Astrocyte of the hippocampus (primary cell): ENCODE measurements around the gene PCDHA1.

Experiments
- DNase-seq: peaks from one replicate; pipeline ENCODE4 v3.0.0; 2011; ENCODE audit warnings: low read depth, low spot score

The PCDHA1 gene

DNA sequence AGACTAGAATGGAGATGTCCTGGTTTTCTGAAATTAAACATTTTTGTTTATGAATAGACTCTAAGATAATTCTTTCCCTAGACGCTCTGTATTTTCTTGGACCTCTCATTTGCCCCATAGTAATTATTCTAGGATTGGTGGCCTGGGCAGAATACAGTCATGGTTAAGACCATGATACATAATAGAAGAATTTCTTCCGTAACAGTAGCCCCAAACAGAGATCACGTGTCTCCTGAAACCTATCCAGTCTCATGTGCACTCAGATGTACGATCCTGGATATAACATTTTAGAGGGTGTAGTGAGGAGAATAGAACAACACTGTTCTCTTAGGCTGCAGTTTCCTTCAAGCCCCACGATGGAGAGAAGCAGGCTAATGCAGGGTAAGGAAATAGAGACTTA is 202.7 kb downstream of the PCDHA1 start:
- no peak for DNase-seq

DNA sequence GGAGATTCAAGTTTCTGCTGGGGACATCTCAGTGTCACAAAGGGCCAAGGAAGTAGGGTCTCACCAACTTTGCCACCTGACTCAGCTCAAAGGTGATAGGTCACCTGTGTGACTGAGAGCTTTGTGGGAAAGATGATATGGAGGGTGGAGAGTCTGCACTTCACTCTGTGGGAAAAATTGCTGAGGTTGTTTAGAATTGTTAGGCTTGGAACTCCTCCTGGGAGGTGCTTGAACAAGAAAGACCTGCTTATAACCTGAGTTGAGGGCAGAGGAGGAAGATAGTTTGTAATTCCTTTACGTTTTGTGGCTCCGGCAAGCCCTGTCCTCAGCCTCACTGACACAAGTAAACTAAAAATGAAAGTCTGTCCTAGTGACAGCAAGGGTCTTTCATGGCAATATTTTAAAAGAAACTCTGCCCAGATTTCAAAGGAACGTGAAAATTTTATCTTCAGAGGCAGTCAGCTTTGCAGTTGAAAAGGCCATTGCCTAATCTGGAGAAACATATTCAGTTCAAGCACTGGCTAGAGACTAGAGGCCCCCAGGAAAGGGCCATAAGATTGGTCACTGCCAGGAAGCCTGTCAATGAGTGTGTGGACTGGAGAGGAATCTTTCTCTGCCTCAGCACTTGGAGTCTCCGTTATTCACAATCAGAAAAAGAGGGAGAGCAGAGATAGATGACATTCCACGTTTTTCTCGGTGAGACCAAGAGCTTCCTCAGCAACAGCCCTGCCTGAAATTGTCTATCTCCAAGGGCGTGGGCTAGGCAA is 203.5 kb downstream of the PCDHA1 start:
- DNase-seq, result no peak

DNA sequence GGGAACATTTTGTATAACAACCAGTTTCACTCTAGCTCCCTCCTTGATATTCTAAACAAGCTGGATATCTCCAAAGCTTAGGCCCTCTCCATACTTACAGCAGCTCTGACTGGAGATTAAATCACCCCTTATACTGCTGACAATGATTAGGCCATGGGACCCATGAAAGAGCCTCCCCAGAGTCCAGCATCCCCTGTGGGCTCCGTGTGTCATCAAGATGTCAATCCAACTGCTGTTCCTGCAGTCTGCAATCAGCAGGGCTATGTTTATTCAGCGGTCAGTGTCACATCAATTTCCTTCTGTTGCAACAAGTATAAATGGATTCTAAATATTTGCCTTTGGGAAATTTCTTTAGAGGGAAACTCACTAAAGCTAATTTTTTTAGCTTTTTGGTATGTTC is 206.9 kb downstream of the PCDHA1 start:
- DNase-seq, result no peak

DNA sequence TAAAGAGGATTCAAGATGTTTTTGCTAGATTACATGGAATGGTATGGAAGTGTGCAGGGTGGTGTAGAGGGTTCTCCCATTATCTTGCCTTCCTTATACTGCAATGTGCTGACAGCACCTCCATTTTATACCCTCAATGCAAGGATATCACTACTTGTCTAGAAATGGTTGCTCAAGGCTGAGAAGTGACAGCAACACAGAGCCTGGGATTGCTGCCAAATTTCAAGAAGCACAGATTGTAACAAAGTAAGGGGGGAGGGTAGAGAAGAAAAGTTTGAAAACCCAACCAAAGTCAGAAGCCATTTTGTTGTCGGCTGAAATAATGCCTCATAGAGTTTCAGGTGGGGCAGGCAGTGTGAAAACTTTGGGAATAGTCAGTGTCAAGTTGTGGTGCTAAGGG is 210.1 kb downstream of the PCDHA1 start:
- peak; percentile 26 for DNase-seq

DNA sequence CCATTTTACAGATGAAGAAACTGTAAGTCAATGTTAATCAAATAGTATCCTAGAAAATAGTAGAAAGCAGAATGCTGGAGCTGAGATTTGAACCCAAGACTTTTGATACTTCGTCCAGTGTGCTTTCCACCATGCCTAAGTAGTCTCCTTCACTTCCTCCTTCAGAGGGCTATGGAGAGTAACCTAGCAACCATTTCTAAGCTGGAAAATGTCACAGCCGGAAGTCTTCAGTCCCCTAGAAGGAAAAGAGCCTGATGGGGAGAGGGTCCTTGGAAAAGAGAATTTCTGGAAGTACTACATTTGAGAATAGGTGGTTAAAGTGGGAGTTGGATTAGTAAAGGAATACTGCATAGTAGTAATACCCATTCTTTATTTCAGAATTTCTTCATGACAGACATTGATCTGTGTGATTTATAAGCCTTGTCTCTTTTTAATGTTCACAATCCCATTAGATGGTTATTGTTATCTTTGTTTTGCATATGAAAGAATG is 213.0 kb downstream of the PCDHA1 start:
- DNase-seq, result no peak

DNA sequence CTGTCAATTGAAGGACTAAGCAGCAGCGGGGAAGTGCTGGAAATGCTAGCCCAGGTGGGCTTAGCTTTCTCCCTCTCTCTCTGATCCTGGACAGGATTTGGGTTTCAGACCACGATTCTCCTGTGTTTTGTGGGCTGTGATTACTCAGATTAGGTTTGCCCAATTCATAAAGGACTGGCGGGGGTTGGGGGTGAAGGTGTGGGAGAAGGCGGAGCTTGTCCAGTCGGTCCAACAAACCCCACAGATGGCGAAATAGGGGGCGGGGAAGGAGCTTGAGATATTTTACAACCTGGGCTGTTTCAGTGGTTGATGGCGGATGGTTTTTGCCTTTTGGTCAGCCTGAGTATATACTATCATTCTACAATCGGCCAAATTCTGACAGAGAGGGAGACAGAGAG is 215.5 kb downstream of the PCDHA1 start:
- peak; percentile 28 for DNase-seq

DNA sequence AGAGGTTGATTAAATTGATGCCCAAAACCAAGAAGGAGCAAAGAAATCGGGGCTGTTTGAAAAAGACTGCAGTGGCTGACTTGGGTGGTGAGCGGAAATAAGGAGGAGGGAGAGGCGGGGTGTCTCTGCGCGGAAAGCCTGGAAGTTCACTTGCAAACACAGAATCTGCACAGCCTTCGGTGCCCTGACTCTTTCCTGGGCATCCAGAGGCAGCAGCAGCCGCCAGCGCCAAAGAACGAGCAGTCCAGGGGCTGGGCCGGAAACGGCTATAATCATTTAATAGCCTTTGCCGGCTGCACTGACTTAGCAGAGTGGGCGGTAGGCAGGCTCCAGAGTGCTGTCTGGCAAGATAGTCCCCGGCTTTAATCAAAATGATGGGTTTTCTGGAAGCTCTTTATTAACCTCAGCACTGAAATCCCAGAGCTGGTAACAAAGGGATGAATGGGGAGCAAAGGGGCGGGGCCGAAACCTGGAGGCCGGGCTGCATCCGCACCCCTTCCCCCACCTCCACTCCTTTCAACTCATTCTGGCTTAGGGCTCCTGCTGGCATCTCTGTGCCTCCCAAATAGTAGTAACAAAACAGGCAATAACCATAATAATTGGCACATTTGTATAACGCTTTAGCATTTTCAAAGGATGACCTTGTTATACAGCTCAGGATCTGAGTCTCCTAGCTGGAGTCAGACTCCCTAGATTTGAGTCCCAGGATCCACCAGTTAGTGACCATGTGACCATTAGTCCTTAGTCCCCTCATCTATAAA is 216.1 kb downstream of the PCDHA1 start:
- DNase-seq, result peak; percentile 40

DNA sequence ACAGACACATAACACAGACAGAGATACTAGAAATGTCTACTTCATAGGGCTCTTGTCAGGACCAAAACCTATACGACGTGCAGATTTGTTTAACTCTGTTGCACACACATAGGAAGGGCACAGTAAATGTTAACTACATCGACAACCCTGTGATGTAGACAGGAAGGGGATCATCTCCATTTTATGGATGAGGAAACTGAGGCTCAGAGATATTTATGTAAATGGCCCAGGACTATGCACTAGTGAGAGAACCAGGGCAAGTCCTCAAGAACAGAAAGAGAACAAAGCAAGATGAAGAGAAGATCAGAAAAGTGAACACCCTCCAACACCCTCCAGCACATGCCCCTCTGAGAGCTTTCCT is 216.6 kb downstream of the PCDHA1 start:
- no peak for DNase-seq

DNA sequence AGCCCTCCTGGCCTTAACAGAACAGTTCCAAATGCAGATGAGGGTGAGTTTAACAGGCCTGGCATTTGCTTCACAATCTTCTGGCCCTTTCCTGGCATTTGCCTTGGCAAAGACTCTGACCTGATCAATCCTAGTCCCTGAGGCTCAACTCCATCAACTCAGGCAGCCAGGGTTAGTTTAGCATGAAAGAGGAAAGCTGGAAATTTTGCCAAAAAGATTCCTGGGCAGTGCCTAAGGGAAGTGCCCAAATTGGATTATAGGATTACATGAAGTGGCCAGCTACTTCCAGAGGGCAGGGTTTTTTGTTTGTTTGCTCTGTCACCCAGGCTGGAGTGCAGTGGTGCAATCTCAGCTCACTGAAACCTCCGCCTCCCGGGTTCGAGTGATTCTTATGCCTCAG is 217.1 kb downstream of the PCDHA1 start:
- DNase-seq, result no peak

DNA sequence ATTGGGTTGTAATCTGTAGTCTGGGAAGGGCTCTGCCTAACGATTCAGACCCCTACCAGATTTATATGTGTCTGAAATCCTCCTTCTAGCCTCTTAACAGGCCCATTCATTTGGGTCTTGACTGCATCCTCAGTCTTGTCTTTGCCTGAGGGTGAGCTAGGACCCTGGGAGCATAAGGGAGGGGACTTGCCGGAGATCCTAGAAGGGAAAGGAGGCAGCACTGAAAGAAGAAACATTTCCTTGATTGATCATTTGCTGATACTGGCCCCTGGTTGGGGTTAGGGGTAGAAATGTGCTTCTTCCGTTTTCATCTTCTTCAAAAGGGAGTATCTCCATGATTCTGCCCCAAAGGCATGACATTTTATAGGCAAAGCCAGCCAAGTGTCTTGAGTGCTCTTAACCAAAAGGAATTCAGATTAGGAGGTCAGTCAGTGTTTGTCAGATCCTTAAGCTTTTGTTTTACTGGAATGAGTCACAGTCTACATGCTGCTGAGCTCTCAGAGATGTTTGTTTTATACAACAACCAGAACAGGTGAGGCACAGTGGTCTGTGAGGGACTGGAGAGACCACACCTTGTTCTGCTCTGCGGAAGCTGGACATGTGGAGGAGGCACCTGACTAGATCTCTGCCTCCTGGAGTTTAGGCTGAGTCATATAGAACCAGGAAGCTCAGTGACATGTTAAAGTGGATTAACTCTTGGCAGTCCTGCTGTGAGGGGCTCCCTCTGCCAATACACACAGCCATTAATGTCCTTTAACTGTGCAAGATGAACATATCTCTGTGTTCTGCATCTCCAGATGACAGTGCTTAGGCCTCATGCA is 218.1 kb downstream of the PCDHA1 start:
- peak; percentile 27 for DNase-seq

DNA sequence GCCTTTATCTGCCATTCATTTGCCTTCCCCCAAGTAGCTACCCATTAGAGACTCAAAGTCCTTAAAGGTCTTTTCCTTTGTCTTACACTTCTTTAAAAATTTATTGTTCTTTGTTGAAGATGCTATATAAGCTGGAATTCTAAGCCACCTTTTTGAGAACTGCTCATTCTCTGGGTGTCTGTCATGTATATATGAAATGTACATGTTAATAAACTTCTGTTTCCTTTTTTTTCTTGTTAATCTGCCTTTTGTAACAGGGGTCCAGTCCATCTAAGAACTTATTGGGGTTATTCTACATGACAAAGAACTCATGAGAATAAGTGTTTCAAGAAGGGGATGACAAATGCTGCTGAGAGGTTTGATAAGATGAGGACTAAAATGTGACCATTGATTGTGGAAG is 221.9 kb downstream of the PCDHA1 start:
- no peak for DNase-seq

DNA sequence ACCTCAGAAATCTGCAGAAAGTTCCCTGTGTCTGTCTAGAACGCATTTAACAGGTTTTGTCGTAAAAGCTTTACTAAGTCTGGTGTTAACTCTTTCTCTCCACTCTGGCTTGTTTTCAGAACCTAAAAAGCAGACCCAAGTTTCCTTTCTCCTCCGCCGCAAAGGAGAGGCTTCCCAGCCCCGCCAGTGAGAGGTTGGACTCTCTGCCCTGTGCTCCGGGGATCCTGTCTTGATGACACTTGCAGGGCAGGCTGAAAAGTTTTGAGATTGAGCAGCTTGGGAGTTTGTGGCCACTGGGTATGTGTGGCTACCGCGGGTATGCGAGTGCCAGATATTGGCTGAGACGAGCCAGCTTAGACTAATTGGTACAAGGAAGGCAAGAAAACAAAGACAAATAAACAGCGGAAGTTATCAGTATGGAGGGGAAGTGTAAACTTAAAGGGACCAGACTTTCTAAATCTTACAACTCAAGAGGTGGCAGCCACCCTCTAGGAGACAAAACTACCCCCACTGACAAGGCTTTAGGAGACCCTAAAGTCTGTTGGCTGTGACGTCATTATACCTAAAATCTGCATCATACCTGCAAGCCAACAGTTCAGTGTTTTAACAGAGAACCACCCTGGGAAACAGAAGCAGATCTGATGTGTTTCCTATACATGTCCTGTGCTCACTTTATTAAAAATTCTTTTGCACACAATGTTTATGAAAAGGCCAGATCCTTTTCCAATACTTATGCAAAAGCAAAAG is 224.3 kb downstream of the PCDHA1 start:
- no peak for DNase-seq

DNA sequence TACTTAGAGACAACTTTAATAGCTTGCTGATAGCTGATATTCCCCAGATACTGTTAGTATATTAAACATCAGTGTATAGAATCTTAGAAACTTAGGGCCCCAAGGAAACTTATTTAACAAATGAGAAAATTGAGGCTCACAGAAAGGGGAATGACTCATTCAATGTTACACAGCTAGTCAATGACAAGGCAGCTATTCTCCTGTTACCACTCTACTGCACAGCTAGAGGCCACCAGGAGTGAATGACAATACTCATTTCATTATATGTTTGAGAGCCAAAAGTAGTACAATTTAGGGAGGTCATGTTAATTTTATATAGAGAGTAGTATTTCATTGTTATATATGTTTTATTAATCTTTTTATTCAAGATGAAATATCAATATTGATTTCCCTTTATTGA is 232.0 kb downstream of the PCDHA1 start:
- no peak for DNase-seq

DNA sequence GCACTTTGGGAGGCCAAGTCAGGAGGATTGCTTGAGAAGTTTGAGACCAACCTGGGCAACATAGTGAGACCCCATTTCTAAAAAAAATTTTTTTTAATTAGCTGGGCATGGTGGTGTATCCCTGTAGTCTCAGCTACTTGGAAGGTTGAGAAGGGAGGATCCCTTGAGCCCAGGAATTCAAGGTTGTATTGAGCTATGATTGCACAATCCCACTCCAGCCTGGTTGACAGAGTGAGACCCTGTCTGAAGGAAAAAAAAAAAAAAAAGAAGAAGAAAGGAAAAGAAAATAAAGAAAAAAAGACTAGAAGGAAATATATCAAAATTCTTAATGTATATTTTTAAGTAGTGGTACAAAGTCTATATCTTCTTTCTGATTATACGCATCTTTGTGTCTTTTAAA is 236.4 kb downstream of the PCDHA1 start:
- no peak for DNase-seq

DNA sequence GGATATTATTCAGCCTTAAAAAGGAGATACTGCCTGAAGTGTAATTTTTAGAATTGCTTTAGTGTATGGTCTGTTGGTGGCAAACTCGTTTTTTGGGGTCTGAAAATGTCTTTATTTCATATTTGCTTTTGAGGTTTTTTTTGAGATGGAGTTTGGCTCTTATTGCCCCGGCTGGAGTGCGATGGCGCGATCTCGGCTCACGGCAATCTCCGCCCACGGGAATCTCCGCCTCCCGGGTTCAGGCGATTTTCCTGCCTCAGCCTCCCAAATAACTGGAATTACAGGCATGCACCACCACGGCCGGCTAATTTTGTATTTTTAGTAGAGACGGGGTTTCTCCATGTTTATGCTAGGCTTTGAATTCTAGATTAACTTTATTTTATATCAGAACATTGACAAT is 245.1 kb downstream of the PCDHA1 start:
- DNase-seq, result no peak

DNA sequence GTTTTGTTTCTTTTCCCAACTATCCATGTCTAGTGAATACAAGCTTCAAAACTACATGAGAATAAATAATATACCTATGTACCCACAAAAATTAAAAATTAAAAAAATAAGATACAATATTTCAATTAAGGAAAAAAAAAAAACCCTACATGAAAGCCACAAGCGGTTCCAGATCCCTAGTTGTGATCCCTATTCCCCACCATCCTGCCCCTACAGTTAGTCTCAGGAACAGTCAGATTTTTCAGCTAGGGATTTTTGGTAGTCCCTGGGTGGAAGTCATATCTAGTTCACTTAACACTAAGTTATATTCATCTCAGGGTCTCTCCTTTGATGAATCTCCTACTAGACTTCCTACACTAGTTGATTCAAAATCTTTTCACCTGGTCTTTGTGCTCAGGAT is 246.7 kb downstream of the PCDHA1 start:
- no peak for DNase-seq

DNA sequence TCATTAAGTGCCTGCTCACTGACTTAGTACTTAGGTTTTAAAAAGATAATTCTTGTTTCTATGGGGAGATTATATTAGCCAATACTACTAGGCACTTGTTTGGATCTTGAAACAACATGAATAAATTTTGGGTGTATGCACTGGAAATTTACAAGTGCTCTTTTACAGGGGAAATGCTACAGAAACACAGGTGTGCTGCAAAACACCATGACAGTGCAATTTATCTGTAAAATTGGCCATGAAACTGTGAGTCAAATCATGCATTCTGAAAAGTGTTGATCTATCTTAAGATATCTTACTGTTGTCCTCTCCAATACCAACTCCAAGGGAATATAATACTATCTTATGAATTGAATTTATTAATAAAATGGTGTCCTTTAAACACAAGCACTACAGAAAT is 253.1 kb downstream of the PCDHA1 start:
- no peak for DNase-seq

DNA sequence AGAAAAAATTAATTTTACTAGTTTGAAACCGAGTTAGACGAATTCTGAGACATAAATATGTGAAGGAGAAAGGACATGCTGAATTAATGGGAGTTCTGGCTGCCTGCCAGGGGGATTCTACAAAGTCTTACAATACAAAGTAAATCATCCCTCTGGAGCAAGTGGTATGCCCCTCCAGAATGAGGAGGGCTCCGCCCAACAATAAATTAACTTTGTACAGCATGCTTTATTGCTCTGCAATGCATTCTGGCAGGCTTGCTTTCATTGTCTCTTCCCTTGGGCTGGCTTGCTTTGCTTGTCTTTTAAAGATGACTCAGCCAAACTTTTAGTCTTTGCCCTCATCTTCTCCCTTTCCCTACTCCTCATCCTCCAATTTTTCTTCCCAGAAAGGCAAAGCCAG is 253.6 kb downstream of the PCDHA1 start:
- DNase-seq, result no peak

DNA sequence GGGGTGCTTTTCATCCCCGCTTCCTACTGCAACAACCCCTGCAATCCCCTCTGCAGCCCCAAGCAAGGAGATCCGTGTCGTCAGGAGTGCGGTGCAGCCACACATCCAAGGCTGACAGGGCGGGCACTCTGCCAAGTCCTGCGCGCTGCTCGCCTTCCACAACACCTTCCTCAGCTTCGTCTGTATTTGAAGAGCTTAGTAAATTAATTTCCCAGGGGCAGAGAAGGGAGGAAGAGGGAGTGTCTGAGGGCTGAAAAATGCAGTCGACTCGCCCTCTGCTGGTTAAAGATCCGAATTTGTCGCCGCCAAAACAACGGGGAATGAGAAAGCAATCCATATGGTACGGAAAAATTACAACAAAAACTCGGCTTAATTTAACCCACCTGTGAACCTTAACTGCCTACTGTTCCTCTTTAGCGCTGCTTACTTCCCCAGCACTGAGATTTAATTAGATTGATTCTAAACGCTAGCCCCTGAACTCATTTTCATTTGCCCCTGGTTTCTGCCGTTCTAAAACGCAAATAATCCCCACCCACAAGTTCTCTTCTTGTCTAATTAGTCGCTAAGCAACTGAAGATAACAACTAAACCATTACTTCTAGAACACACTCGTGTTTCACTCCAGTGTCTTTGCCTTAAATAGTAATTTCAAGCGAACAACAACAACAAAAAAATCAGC is 254.3 kb downstream of the PCDHA1 start:
- peak; percentile 48 for DNase-seq

DNA sequence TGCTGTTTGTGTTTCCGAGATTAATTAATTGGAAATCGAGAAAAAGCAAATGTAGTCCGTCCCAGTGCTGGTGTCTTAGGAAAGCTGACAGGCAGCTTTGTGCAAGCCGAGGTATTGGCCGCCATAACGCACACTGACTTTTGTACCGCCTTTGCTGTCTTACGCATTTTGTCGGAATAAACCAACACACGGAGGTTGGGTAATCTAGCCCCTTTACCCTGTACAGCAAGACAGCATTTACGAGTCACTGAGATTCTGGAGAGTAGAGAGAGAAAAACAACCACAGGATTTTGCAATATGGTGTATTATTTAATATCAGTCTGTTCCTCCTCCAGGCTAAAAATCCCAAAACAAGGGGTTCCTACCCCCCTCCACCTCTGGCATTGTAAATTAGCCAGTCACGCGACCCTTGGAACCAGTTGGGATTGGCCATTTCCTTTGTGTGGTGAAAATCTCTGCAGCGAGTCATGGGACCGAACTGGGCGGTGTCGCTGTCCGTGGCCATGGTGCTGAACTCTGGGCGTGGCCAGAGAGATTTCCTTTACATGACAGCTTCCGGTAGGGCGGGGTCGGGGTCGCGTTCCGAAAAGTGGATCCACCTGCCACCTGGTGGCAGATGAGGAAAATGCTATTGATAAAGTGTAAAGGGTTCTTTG is 255.0 kb downstream of the PCDHA1 start:
- DNase-seq, result peak; percentile 94

DNA sequence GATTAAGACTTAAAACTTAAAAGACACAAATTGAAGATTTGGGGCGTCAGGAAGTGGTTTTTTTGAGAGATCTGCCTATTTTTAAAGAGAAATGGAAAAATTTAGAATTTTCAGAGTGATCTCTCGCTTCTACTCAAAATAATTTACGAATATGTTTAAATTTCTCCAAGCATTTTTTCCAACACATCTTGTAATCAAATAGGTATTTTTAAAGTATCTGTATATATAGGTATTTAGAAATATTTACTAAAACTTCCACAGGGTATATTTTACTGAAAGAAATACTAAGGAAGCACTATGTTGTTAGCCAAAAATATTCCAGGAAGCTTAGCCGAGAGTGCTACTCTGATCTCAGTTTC is 255.5 kb downstream of the PCDHA1 start:
- DNase-seq, result no peak
